Measurements from ENCODE around the gene HDAC3. TPM values are rescaled to one million over a fixed set of nuclear protein-coding genes. Genes with fewer than 3 reads are reported as not detected.

HDAC3 gene
- polyA plus RNA-seq, 1 of the 3 experiments (the other 2 are of a cell fraction) = 104 TPM

GRCh38 chr5:141603923-141604717 lies 32.5 kb downstream of the HDAC3 start:
- WGBS (ENCODE audit: low lambda C conversion rate) = 78% methylated on average over 6 of the region's 6 CpGs
- H3K4me2 ChIP-seq = 0 out of 2 replicates have a peak overlapping the region, but pooled peaks have one; percentile 5
- peak overlapping the region; percentile 15; the same call in 1 of the 2 replicates for H3K9ac ChIP-seq
- H3K36me3 ChIP-seq (replicated peaks in 1 of 2; ENCODE audit: control insufficient read depth in 1 of 2, insufficient read depth in 2 of 2, low read length in 1 of 2) = no peaks in the 10 kb centered on the region
- H3F3A ChIP-seq (replicated peaks; ENCODE audit: insufficient read depth) = peaks cover 7% of the 10 kb centered on the region
- H3K27me3 ChIP-seq (ENCODE audit: insufficient read depth) = no peaks in the 10 kb centered on the region
- DNase-seq = no peak
- CTCF ChIA-PET = interaction anchor here (3.9 to 4.8 kb wide), 2 partner anchors 11 to 14 kb away, joined by 34 to 47 read pairs; partner anchors contain the start of gene DIAPH1
- no peak overlapping the region for H3K4me3 ChIP-seq (ENCODE audit: low read depth in 2 of 2, low read length in 1 of 2)
- H3K4me1 ChIP-seq (ENCODE audit: control insufficient read depth in 1 of 2, insufficient read depth in 2 of 2, low read depth in 1 of 2, low read length in 1 of 2) = peaks cover 0 to 8% of the 10 kb centered on the region in 2 experiments; a peak in 2 of 4 replicates
- POLR2A ChIA-PET = no interaction called here
- H3K9me3 ChIP-seq = no peaks in the 10 kb centered on the region
- H4K20me1 ChIP-seq (ENCODE audit: insufficient read depth) = no peaks in the 10 kb centered on the region; the same call in 1 of the 2 replicates
- TF ChIP-seq GATA2 (CRISPR knock-in tag; IDR thresholded peaks at IDR 0.05) (no peak), JUND (IDR thresholded peaks at IDR 0.05) (0 out of 2 replicates have a peak, but pooled peaks have one; percentile 12)
- H2AFZ ChIP-seq (ENCODE audit: low read depth) = no peak overlapping the region
- H3K9me2 ChIP-seq = no peaks in the 10 kb centered on the region
- peak overlapping the region in 1 of 2 experiments; percentile 69; a peak in 2 of 4 replicates for H3K27ac ChIP-seq (ENCODE audit: low read depth in 2 of 2, low read length in 1 of 2)
- peaks cover 95% of the 10 kb centered on the region for H3K79me2 ChIP-seq (ENCODE audit: insufficient read depth)

- DNase-seq = no peak
- H3K27me3 ChIP-seq (ENCODE audit: insufficient read depth) = no peaks in the 10 kb centered on the region
- no peak overlapping the region; a peak in 1 of 4 replicates for H3K27ac ChIP-seq (ENCODE audit: low read depth in 2 of 2, low read length in 1 of 2)
- H3K4me2 ChIP-seq = no peak overlapping the region
- ChIA-PET POLR2A (no interaction called here), CTCF (interaction anchor here (3.9 to 4.8 kb wide), 2 partner anchors 10 to 16 kb away, joined by 34 to 47 read pairs; partner anchors contain the start of gene DIAPH1)
- H3K79me2 ChIP-seq (ENCODE audit: insufficient read depth) = peaks cover 91% of the 10 kb centered on the region
- H3K9ac ChIP-seq = no peak overlapping the region
- no peaks in the 10 kb centered on the region for H3K36me3 ChIP-seq (replicated peaks in 1 of 2; ENCODE audit: control insufficient read depth in 1 of 2, insufficient read depth in 2 of 2, low read length in 1 of 2)
- H3K9me2 ChIP-seq = no peaks in the 10 kb centered on the region
- H3K9me3 ChIP-seq = no peaks in the 10 kb centered on the region
- 100% methylated on average over 1 of the region's 1 CpG for WGBS (ENCODE audit: low lambda C conversion rate)
- no peaks in the 10 kb centered on the region; the same call in 1 of the 2 replicates for H4K20me1 ChIP-seq (ENCODE audit: insufficient read depth)
- H2AFZ ChIP-seq (ENCODE audit: low read depth) = no peak overlapping the region
- TF ChIP-seq GATA2 (CRISPR knock-in tag; IDR thresholded peaks at IDR 0.05) (no peak), GABPA (IDR thresholded peaks at IDR 0.05; ENCODE audit: low read depth) (no peak), RXRA (IDR thresholded peaks at IDR 0.05; ENCODE audit: borderline replicate concordance, low read depth) (no peak), FOSL2 (IDR thresholded peaks at IDR 0.05; ENCODE audit: borderline replicate concordance, low read depth) (no peak), ELF1 (IDR thresholded peaks at IDR 0.05) (no peak), EP300 (IDR thresholded peaks at IDR 0.05; ENCODE audit: borderline replicate concordance in 1 of 2, low read depth in 1 of 2, low read length in 1 of 2) (no peak), SMC3 (IDR thresholded peaks at IDR 0.05; ENCODE audit: low read depth, low read length) (no peak), REST (IDR thresholded peaks at IDR 0.05; ENCODE audit: low read depth, low read length) (no peak), FOXJ3 (CRISPR knock-in tag; IDR thresholded peaks at IDR 0.05) (no peak), TCF12 (IDR thresholded peaks at IDR 0.05) (no peak), EZH2phosphoT487 (IDR thresholded peaks at IDR 0.05; ENCODE audit: borderline replicate concordance, low read depth) (no peak), RFX5 (IDR thresholded peaks at IDR 0.05; ENCODE audit: low read length) (no peak), MAX (IDR thresholded peaks at IDR 0.05; ENCODE audit: low read depth) (no peak), IRF3 (IDR thresholded peaks at IDR 0.05; ENCODE audit: low read depth, low read length) (no peak), FOXM1 (IDR thresholded peaks at IDR 0.05; ENCODE audit: low read depth) (no peak), PBX3 (IDR thresholded peaks at IDR 0.05) (no peak), USF1 (IDR thresholded peaks at IDR 0.05; ENCODE audit: borderline replicate concordance, low read depth) (no peak)
- peaks cover 20% of the 10 kb centered on the region for H3F3A ChIP-seq (replicated peaks; ENCODE audit: insufficient read depth)
- peaks cover 3 to 8% of the 10 kb centered on the region in 2 experiments; a peak in 2 of 4 replicates for H3K4me1 ChIP-seq (ENCODE audit: control insufficient read depth in 1 of 2, insufficient read depth in 2 of 2, low read depth in 1 of 2, low read length in 1 of 2)
- no peak overlapping the region for H3K4me3 ChIP-seq (ENCODE audit: low read depth in 2 of 2, low read length in 1 of 2)
Measured at GRCh38 chr5:141602606-141603005, 34.0 kb downstream of the HDAC3 start.
